Kidney epithelial cell (primary cell): Measurements from ENCODE around the gene ZCCHC7. TPM values are rescaled to one million over a fixed set of nuclear protein-coding genes. Genes with fewer than 3 reads are reported as not detected.

Source experiments
- DNase-seq: peaks from one replicate; pipeline ENCODE4 v3.0.0-alpha.2; 2010; ENCODE audit warnings: low read depth
- H3K27me3 ChIP-seq: 2 replicates; pipeline ENCODE4 v1.6.0; 2011; ENCODE audit warnings: low read length; ENCODE audit not compliant: control insufficient read depth, insufficient read depth
- H3K36me3 ChIP-seq: 2 replicates; pipeline ENCODE4 v1.5.1; 2011; ENCODE audit warnings: low read length; ENCODE audit not compliant: control insufficient read depth, insufficient read depth
- H3K4me3 ChIP-seq: 2 replicates; pipeline ENCODE4 v1.5.1; 2011; ENCODE audit warnings: low read depth, mild to moderate bottlenecking, control low read depth, low read length
- CTCF ChIP-seq: IDR thresholded peaks from 2 replicates; pipeline ENCODE4 v1.5.1; 2011; ENCODE audit warnings: mild to moderate bottlenecking, moderate library complexity, low read length, control low read depth, inconsistent platforms; ENCODE audit not compliant: insufficient read depth, poor library complexity, severe bottlenecking
- total RNA-seq: library from RNA; depleted of rRNA; stranded (reverse); fragments of >200 nt; gene quantifications from 2 replicates; pipeline ENCODE4 v1.2.3, GENCODE V29; 2015

ZCCHC7 gene
- total RNA-seq, 1 donor from 2014 or later: 18.0 TPM

DNA sequence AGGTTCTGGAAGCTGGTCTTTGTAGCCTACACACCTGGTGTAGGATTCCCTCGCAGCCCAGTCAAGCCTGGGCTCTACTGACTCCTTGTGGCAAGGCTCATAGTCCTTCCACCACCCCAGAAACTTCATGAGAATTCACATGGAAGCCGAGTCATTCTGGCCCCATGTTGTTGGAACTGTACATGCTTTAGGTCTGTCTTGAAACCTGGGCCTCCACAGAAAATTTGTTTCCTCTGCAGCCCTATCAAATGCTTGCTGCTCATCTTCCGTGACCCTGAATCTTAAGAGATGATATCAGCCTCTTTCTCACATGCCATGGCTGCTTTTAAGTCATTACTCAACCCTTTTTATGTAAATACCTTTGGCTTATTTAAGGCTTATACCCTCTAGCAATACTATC is 188.8 kb downstream of the ZCCHC7 start:
- DNase-seq: no peak
- no peaks in the 10 kb centered on the region for H3K36me3 ChIP-seq
- no peaks in the 10 kb centered on the region for H3K27me3 ChIP-seq
- no peak overlapping the region for H3K4me3 ChIP-seq
- peak; percentile 36 for TF ChIP-seq CTCF

DNA sequence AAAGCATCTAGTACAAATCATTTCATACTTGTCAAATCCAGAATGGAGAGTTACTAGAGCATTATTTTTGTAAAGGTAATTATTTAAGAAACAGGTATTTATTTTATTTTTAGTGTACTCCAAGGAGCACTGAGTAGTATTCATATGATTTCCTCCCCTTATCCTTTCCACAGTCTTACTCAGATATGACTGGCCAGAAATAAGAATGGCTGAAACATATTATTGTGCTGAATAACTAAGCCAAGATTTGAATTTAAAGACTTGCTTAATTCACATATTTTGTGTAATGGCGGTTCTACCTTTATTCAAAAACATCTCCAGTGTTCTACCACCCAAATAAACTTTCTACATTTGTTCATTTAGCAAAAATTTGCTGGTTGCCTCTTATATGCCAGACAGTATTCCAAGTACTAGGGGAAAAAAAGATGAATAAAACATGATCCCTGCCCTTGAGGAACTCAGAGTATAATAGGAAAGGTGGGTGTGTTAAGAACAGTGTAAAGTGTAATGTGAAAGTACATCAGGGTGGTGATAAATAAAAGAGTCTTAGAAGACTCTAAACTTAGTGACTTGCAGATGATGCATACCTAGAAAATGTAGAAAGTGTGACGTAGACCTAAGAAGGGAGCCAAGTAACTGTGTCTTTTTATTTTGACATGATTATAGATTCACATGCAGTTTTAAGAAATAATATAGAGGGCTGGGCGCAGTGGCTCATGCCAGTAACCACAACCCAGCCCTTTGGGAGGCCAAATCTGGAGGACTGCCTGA is 191.7 kb downstream of the ZCCHC7 start:
- H3K4me3 ChIP-seq: no peak overlapping the region

DNA sequence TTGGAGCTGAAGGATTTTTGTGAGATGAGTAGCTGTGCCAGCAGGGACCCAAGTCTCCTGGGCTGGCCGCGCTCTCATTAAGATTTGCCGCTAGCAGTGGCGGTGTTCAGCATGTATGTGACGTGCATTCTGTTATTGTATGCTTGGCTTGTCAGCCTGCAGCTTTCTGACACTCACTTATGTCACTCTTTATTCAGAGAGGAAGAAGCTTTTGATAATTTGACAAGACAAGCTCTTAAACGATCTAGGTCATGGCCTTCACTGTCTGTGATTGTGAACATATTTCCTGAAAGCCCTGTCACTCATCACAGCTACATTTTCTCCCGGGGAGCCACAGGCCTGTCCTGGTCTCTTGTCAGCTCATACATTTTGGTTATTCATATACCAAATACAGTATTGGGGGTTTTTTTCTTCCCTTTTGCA is 203.9 kb downstream of the ZCCHC7 start:
- Histone ChIP-seq H3K36me3 (no peaks in the 10 kb centered on the region), H3K4me3 (no peak overlapping the region), H3K27me3 (no peaks in the 10 kb centered on the region)
- no peak for DNase-seq
- no peak for TF ChIP-seq CTCF

More for the DNA sequence above, 191.7 kb downstream of the ZCCHC7 start:
- DNase-seq: no peak
- TF ChIP-seq CTCF: no peak
- Histone ChIP-seq H3K36me3 (no peaks in the 10 kb centered on the region), H3K27me3 (no peaks in the 10 kb centered on the region)

DNA sequence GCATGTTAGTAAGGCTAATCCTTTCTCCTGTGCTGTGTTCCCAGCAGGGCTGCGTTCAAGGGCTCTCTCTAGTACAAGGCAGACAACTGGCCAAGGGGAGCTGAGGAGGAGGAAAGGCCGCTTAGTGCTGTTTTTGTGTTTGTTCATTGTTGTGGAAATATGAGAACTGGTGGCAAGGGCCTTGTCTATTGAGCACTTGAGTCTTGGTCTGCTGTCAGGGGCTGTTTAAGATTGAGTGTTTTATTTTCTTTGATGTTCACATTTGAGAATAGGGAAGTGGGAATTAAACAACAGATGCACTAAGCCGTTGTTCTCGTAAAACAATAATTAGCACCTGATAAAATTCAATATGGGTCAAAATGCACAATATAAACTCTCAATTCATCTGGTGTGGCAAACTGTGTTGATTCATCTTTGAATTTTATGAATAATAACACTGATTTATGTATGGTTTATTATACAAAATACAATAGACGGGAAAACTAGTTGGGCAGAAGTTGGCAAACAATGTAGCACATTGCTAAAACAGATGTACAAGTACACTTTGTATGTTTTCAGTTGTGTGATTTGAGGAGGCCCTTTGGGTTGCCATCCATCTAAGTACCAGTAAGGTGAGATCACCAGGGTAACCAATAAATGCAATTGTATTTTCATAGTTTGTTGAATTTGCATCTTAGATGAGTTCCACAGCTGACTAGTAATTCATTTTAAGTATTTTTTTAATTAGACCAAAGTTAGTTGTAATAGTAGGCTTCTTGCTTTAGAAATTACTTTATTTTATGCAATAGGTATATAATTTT is 204.5 kb downstream of the ZCCHC7 start:
- DNase-seq: no peak
- no peaks in the 10 kb centered on the region for H3K36me3 ChIP-seq
- TF ChIP-seq CTCF: no peak

GRCh38 chr9:37325778-37326177 is 205.4 kb downstream of the ZCCHC7 start:
- Histone ChIP-seq H3K36me3 (no peaks in the 10 kb centered on the region), H3K4me3 (no peak overlapping the region), H3K27me3 (no peaks in the 10 kb centered on the region)
- no peak for DNase-seq
- no peak for TF ChIP-seq CTCF

More for the DNA sequence above, 204.5 kb downstream of the ZCCHC7 start:
- H3K4me3 ChIP-seq: no peak overlapping the region
- no peaks in the 10 kb centered on the region for H3K27me3 ChIP-seq

DNA sequence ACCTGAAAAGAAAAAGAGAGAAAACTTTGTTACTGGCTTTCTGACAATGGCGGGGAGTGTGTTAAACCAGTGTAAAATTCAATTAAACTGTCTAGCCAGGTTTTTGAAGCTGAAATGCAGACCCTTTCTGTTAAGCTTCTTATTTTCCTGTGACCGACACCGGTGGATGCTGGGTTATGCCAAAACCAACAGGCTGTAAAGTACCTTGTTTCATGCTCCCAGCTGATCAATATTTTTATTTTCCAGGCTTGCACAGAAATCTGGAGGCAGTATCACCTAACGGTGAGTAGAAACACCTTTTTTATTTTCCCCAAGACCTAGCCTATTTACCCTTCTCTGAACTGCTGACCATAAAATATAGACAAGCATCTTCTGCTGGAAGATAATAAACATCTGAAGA is 207.2 kb downstream of the ZCCHC7 start:
- no peak for TF ChIP-seq CTCF
- no peaks in the 10 kb centered on the region for H3K36me3 ChIP-seq
- H3K27me3 ChIP-seq: no peaks in the 10 kb centered on the region
- no peak overlapping the region for H3K4me3 ChIP-seq
- no peak for DNase-seq
